Measurements from ENCODE around the gene TMUB2.
A peak's percentile ranks its signal among the peaks of the same experiment; 100 is the strongest.

TMUB2 gene

DNA sequence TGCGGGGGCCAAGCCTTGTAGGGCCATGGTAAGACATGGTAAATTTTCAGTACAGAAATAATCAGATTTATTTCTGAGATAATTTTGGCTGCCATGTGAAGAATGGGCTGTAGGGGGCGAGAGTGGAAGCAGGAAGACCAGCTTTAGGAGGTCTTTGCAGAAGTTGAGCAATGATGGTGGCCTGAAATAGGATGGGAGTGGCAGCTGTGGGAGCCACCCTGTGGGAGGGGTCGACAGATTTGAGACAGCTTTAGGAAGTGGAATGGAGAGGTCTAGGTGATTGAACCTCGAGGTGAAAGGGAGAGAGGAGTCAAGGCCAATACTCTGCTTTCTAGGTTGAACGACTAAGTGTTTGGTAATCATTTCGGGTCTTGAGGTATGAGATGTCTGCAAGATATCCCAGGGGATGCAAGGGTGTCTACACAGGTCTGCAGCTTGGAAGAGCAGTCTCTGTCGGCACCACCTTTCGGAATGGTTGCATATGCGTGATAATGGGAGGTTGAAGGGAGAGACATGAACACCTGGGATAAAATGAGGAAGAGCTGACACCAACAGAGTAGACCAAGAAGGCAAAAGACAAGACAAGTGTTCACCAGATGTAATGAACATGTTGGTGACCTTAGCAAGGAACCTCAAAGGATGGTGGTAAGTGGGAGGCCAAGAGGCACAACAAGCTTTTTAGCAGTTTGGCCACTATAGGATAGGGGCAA, 17.1 kb downstream of the TMUB2 start:
- DNase-seq (ENCODE audit: low spot score): peak; percentile 53

- peak; percentile 52 for DNase-seq (ENCODE audit: low spot score)
These were observed 17.7 kb downstream of the TMUB2 start for GRCh38 chr17:44204441-44204882.

GRCh38 chr17:44205962-44206824, 19.4 kb downstream of the TMUB2 start:
- no peak for DNase-seq (ENCODE audit: low spot score)

GRCh38 chr17:44206825-44207155, 20.0 kb downstream of the TMUB2 start:
- no peak for DNase-seq (ENCODE audit: low spot score)

DNA sequence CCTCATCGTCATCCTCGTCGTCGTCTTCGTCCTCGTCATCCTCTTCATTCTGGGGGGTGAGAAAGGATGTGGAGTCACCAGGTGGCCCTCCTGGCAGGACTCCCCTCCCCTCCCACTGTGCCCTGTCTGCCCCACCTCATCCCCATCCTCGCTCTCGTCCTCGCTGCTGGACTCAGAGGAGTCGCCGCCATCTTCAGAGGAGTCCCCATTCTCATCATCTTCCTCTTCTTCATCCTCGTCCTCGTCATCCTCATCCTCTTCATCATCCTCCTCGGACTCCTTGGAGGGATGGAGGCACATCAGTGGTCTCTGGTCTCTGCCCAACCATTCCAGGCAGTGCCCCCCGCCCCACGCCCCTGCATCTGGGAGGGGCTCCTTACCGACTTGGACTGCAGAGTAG, 20.5 kb downstream of the TMUB2 start:
- DNase-seq (ENCODE audit: low spot score): no peak

DNA sequence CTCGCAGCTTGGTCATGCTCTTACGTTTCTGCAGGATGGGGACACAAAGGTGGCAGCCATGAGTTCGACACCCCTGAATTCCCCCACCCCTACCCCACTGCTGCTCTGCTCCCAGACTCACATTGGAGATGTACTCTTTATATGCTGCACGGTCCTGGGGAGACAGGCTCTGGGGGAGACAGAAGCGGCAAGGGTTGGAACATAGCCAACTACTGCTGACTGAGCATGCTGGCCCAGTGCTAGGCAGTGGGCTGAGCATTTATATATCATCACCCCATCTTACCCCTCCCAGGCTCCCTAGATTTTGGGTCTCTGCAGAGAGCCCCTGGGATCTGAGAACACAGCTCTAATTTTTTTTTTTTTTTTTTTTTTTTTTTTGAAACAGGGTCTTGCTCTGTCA, 21.0 kb downstream of the TMUB2 start:
- no peak for DNase-seq (ENCODE audit: low spot score)

GRCh38 chr17:44209786-44210341, 23.1 kb downstream of the TMUB2 start:
- no peak for DNase-seq (ENCODE audit: low spot score)

DNA sequence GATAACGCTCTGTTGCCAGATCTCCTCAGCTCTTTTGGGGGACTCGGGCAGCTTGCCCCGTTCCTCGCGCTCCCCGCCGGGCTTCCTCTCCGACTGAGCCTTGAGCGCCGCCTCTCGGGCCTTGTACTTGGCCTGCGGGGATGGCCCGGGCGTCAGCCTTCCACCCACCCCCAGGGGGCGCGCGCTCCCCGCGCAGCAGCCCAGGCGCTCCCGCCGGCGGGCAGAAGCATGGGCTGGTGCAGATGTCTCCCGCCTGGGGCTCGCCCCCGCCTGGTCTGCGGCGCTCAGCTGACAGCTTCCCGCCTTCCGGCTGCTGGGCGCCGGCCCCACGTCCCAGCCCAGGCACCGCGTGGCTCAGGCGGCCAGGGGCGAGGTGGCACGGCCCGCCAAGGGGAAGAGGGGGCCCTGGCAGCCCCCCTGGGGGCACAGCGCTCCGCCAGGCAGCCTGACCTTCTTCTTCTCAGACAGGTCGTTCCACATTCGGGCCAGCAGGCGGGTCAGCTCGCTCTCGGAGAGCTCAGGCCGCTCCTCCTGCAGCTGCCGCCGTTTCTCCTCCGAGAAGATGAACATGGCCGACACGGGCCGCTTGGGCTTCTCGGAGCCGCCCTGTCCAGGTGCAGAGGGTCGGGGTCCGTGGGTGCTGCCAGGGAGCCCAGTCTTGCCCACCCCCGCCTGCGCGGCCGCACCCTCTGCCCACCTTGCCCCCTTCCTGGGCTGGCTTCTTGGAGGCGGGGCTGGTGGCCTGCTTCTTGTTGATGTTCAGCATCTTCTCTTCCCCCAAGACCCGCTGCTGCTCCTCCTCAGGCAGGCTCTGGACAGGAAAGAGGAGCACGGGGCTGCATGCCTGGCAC, 23.8 kb downstream of the TMUB2 start:
- peak; percentile 94 for DNase-seq (ENCODE audit: low spot score)

GRCh38 chr17:44211281-44212265, 24.8 kb downstream of the TMUB2 start:
- DNase-seq (ENCODE audit: low spot score): no peak

DNA sequence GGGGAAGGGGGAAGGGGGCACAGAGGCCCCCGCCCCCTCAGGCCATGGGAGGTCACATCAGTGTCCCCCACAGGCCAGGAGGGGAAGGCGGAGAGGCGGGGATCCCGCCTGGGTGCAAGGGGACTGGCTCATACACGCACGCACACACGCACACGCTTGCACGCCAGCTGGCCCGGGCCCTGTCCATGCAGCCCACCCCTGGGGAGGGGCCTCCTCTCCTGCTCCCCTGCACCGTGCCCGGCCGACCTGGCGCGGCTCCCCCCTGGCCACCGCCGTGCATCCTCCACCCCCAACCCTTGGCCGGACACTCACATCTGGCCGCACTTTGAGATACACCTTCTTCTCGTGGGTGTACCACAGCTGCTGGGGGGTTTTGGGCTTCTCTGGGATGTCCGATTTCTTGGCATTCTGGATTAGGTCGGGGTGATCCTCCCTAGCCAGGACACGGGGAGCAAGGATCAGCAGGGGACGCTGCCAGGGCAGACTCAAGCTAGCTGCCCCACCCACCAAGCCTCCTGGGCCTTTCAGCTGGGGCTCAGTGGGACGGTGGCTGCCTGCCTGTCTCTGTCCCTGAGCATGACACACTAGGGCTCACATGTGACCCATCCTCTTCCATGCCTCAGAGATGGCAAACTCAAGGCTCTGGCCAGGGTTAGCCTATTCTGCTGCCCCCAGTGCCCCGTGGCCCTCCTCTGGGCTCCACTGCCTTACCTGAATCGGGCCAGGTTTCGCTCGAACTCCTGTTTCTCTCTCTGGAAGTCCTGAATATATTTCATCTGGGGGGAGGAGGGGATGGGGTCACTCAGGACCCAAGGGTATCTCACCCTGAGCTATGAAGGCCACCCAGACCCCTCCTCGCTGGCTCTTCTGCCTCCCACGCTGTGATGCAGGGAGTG, 26.0 kb downstream of the TMUB2 start:
- no peak for DNase-seq (ENCODE audit: low spot score)

DNA sequence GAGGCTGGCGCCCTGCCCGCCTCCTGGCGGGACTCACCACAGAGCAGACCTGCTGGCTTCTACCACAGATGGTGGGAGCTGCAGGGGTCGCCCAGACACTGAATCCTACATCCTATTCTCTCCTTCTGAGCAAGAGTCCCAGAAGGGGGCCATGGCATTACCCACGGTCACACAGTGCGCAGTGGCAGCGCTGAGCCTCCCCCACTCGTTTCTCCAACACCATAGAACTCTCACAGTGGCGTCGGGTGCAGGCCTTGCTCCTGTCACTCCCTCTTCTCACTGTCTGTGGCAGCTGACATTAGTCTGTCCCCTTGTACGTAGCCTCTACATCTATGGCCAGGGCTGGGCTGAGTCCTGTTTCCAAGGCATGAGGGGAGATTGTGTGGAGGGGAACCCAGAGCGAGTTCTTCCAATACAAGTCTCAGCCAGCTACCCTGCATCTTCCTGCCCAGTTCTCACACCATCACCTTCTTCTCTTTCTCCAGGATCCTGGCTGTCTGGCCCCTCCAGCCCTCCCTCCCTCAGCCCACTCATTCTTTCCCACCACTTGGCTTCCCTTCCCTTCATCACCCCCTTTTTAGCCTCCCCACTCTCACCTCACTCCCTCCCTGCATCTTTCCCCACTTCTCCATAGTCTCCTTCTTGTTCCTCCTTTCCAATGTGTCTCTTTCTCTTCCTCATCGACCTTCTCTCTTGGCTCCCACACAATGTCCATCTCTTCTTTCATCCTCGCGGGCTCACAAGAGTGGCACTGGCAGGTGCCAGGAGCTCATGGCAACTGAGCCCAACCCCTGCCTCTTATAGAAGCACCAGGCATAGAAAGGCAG, 26.8 kb downstream of the TMUB2 start:
- DNase-seq (ENCODE audit: low spot score): no peak

DNA sequence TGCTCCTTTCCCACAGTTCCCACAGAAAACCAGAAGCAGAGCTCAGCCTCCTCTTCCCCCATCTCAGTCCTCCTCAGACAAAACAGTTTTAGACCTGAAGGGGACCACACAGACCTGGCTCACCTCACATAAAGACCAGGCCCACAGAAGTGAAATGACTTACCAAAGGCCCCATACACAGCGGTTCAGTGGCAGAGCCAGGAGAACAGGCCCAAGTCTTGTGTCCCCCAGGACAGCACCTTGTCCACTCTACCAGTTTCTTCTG, 27.4 kb downstream of the TMUB2 start:
- no peak for DNase-seq (ENCODE audit: low spot score)

DNA sequence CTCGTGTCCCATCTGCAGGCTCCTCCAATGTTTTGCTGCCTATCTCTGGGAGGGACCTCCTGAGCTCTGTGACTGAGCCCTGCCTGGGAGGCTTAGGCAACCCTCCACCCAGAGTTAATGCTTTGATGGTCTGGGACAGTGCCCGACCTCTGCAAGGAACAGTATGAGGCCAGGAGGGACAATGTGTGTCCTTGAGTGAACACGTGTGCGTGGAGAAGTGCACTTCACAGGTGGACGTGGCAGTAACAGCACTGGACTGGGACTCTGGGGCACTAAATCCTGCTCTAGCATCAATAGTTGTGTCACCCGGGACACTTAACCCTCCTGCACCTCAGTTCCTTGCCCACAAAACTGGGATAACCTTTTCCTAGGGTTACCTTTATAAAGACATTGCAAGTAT, 28.1 kb downstream of the TMUB2 start:
- no peak for DNase-seq (ENCODE audit: low spot score)

GRCh38 chr17:44216173-44216572, 29.4 kb downstream of the TMUB2 start:
- DNase-seq (ENCODE audit: low spot score): no peak

- DNase-seq (ENCODE audit: low spot score): no peak
These were observed 29.9 kb downstream of the TMUB2 start for GRCh38 chr17:44216694-44217093.

GRCh38 chr17:44217738-44218343, 31.1 kb downstream of the TMUB2 start:
- no peak for DNase-seq (ENCODE audit: low spot score)

- peak; percentile 95 for DNase-seq (ENCODE audit: low spot score)
These were observed 31.8 kb downstream of the TMUB2 start for GRCh38 chr17:44218344-44219107.

DNA sequence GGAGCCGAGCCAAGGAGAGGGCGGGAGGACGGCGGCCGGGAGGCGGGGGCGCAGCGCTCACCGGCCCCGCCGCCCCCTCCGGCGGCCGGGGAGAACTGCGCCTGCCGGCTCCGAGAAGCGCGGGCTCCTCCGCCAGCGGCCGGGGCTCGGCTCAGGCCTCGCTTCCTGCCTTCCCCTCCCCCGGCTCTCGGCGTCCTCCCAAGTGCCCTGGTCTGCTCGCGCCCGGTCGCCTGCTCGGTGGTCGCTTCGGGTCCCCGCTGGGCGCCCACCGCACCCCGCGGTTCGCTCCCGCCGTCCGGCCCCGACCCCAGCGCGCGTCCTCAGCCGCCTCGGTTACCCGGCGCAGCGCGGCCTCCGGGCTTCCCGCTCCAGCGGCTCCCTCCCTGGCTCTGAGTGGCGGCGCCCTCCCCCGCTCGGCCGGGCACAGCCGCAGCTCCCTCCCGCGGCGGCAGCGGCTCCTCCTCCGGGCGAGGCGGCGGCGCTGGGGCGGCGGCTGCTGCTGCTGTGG, 32.4 kb downstream of the TMUB2 start:
- DNase-seq (ENCODE audit: low spot score): peak; percentile 87
